ENCODE data around the gene ARHGEF28.

- TF ChIP-seq CTCF (IDR thresholded peaks at IDR 0.05; ENCODE audit: low read depth, low read length, poor library complexity, severe bottlenecking) (peak; percentile 77), EZH2phosphoT487 (IDR thresholded peaks at IDR 0.05; ENCODE audit: borderline replicate concordance, low read length) (no peak)
These were observed 29.2 kb upstream of the ARHGEF28 start for GRCh38 chr5:73596705-73597328.

Data from DOHH2 (cell line).